ENCODE results near the gene MANSC1. TPM values are rescaled to one million over a fixed set of nuclear protein-coding genes. Genes with fewer than 3 reads are reported as not detected.

The MANSC1 gene
- total RNA-seq, 1 donor from 2014 or later = 2.9 TPM

DNA sequence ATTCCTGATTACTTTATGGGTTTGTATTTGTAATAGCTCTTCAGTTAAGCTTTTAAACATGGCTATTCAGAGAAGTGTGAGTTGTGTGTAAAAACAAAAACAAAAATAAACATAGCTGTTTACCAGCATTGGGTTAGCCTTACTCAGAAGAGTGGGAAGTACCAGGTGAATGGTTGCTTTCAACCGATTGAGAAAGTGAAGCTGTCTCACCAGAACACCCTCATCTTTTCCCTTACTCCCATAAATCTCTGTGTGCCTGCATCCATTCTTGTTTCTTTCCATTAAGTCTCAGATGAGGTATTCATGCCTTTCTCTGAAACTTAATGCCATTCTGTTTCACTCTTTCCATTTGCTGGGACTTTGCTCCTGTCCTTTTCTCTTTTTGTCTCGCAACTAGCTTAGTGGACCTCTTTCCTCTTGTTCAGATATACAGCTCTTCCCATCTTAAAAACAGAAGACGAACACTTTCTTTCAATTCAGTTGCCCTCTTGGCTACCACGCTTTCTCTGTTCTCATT lies 17.5 kb upstream of the MANSC1 start:
- Histone ChIP-seq H3K9me3 (ENCODE audit: insufficient read depth, low read depth, low read length) (no peaks in the 10 kb centered on the region), H3K4me3 (ENCODE audit: insufficient read depth, low read depth, low read length) (no peak overlapping the region), H3K27me3 (ENCODE audit: insufficient read depth, low read length) (no peaks in the 10 kb centered on the region), H3K4me2 (ENCODE audit: low read length) (no peak overlapping the region), H3K79me2 (ENCODE audit: insufficient read depth, low read length) (no peaks in the 10 kb centered on the region), H3K9ac (ENCODE audit: low read length) (no peak overlapping the region), H3K4me1 (ENCODE audit: insufficient read depth, low read length) (no peaks in the 10 kb centered on the region), H4K20me1 (ENCODE audit: insufficient read depth, low read length) (no peaks in the 10 kb centered on the region), H2AFZ (ENCODE audit: low read depth, low read length) (no peak overlapping the region), H3K36me3 (ENCODE audit: insufficient read depth, low read length) (peaks cover 2% of the 10 kb centered on the region), H3K27ac (ENCODE audit: low read depth, low read length) (no peak overlapping the region)
- FAIRE-seq = no peak
- no peak overlapping the region for H3K27ac Mint-ChIP-seq (ENCODE audit: unreplicated experiment)
- H3K27me3 Mint-ChIP-seq (ENCODE audit: low read depth, unreplicated experiment) = no peaks in the 10 kb centered on the region
- peaks cover 2% of the 10 kb centered on the region for H3K36me3 Mint-ChIP-seq (ENCODE audit: low read depth, unreplicated experiment)
- no peak overlapping the region for H3K4me3 Mint-ChIP-seq (ENCODE audit: unreplicated experiment)
- H3K9me3 Mint-ChIP-seq (ENCODE audit: unreplicated experiment) = peaks cover 2% of the 10 kb centered on the region
- no peak for TF ChIP-seq EZH2 (IDR thresholded peaks at IDR 0.05; ENCODE audit: insufficient read depth, low read length)
- TF ChIP-seq, protein P1, sequence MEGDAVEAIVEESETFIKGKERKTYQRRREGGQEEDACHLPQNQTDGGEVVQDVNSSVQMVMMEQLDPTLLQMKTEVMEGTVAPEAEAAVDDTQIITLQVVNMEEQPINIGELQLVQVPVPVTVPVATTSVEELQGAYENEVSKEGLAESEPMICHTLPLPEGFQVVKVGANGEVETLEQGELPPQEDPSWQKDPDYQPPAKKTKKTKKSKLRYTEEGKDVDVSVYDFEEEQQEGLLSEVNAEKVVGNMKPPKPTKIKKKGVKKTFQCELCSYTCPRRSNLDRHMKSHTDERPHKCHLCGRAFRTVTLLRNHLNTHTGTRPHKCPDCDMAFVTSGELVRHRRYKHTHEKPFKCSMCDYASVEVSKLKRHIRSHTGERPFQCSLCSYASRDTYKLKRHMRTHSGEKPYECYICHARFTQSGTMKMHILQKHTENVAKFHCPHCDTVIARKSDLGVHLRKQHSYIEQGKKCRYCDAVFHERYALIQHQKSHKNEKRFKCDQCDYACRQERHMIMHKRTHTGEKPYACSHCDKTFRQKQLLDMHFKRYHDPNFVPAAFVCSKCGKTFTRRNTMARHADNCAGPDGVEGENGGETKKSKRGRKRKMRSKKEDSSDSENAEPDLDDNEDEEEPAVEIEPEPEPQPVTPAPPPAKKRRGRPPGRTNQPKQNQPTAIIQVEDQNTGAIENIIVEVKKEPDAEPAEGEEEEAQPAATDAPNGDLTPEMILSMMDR (IDR thresholded peaks at IDR 0.05; ENCODE audit: insufficient read depth, low read depth, low read length) = no peak
- DNase-seq (ENCODE audit: low read depth) = no peak
- H3K4me1 Mint-ChIP-seq (ENCODE audit: low read depth, unreplicated experiment) = no peaks in the 10 kb centered on the region

DNA sequence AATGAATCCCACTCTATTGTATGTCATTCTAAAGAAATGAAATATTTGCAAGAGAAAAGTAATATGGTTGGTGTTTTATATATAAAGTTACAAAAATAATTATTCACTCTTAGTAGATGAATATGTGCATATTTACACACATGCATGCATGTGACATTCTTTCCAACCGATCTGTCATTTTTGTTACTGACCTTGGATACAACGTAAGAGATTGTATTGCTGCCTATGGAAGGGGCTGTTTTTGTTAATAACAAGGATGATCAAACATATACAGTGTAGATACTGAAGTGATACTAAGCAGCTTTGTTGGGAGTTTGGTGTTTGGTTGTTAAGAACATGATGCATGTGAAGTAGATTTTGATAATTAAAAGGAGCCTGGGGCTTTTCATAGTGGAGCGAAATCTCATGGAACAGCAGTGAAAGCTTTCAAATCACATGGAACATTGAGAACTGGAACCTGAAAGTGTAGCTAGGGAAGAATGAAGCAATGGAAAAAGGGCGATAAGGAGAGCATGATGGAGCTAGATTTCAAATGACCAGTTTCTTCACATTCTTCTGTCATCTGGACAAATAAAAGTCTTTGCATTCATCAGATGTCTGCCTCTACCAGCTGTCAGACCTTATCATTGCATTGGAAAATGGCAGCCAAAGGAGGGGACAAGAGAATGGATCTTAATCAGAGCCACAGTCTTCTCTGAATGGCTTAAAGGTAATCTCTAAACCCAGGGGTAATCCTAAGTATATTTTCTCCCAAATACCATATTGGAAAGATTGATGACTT lies 16.8 kb upstream of the MANSC1 start:
- no peak overlapping the region for H3K9ac ChIP-seq (ENCODE audit: low read length)
- H3K4me1 ChIP-seq (ENCODE audit: insufficient read depth, low read length) = no peaks in the 10 kb centered on the region
- no peaks in the 10 kb centered on the region for H3K4me1 Mint-ChIP-seq (ENCODE audit: low read depth, unreplicated experiment)
- H3K4me3 ChIP-seq (ENCODE audit: insufficient read depth, low read depth, low read length) = no peak overlapping the region
- H3K36me3 ChIP-seq (ENCODE audit: insufficient read depth, low read length) = peaks cover 2% of the 10 kb centered on the region
- TF ChIP-seq, protein P1 (IDR thresholded peaks at IDR 0.05; ENCODE audit: insufficient read depth, low read depth, low read length) = no peak
- TF ChIP-seq EZH2 (IDR thresholded peaks at IDR 0.05; ENCODE audit: insufficient read depth, low read length) = no peak
- no peaks in the 10 kb centered on the region for H3K27me3 Mint-ChIP-seq (ENCODE audit: low read depth, unreplicated experiment)
- H3K9me3 Mint-ChIP-seq (ENCODE audit: unreplicated experiment) = peaks cover 2% of the 10 kb centered on the region
- FAIRE-seq = no peak
- H3K27me3 ChIP-seq (ENCODE audit: insufficient read depth, low read length) = no peaks in the 10 kb centered on the region
- H4K20me1 ChIP-seq (ENCODE audit: insufficient read depth, low read length) = no peaks in the 10 kb centered on the region
- H3K4me3 Mint-ChIP-seq (ENCODE audit: unreplicated experiment) = no peak overlapping the region
- H3K27ac ChIP-seq (ENCODE audit: low read depth, low read length) = no peak overlapping the region
- no peaks in the 10 kb centered on the region for H3K79me2 ChIP-seq (ENCODE audit: insufficient read depth, low read length)
- no peaks in the 10 kb centered on the region for H3K9me3 ChIP-seq (ENCODE audit: insufficient read depth, low read depth, low read length)
- no peak for DNase-seq (ENCODE audit: low read depth)
- H2AFZ ChIP-seq (ENCODE audit: low read depth, low read length) = no peak overlapping the region
- H3K4me2 ChIP-seq (ENCODE audit: low read length) = no peak overlapping the region
- H3K27ac Mint-ChIP-seq (ENCODE audit: unreplicated experiment) = no peak overlapping the region
- peaks cover 2% of the 10 kb centered on the region for H3K36me3 Mint-ChIP-seq (ENCODE audit: low read depth, unreplicated experiment)

DNA sequence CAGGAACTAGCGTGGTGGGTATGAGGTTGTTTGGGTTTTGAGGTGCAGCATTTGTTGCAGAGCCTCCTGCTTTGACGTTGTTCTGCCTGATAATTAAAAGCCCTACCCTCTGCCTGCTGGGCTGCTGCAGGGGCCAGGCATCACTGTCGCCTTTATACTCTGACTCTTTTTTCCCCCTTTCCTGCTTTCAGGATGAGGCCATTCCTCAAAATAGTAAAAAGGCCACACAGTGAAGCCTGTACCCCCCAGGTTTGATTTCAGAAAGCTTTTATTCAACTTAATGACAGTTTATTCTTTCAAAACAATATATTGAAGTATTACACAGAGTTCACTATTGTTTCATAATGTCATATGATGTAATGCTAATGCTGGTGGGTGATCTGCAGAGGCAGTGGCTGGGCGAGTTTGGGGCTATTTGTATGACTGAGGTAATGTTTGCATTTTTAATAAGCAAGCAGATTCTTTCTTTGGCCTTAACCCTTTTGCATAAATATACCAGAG lies 15.9 kb upstream of the MANSC1 start:
- H4K20me1 ChIP-seq (ENCODE audit: insufficient read depth, low read length) = no peaks in the 10 kb centered on the region
- peaks cover 2% of the 10 kb centered on the region for H3K36me3 ChIP-seq (ENCODE audit: insufficient read depth, low read length)
- no peak overlapping the region for H3K4me2 ChIP-seq (ENCODE audit: low read length)
- no peak overlapping the region for H2AFZ ChIP-seq (ENCODE audit: low read depth, low read length)
- no peaks in the 10 kb centered on the region for H3K79me2 ChIP-seq (ENCODE audit: insufficient read depth, low read length)
- H3K27ac Mint-ChIP-seq (ENCODE audit: unreplicated experiment) = no peak overlapping the region
- TF ChIP-seq EZH2 (IDR thresholded peaks at IDR 0.05; ENCODE audit: insufficient read depth, low read length) = no peak
- TF ChIP-seq, protein P1 (IDR thresholded peaks at IDR 0.05; ENCODE audit: insufficient read depth, low read depth, low read length) = no peak
- DNase-seq (ENCODE audit: low read depth) = no peak
- H3K27ac ChIP-seq (ENCODE audit: low read depth, low read length) = no peak overlapping the region
- H3K27me3 Mint-ChIP-seq (ENCODE audit: low read depth, unreplicated experiment) = no peaks in the 10 kb centered on the region
- H3K4me3 ChIP-seq (ENCODE audit: insufficient read depth, low read depth, low read length) = no peak overlapping the region
- H3K4me1 ChIP-seq (ENCODE audit: insufficient read depth, low read length) = no peaks in the 10 kb centered on the region
- H3K9me3 Mint-ChIP-seq (ENCODE audit: unreplicated experiment) = peaks cover 2% of the 10 kb centered on the region
- no peak overlapping the region for H3K4me3 Mint-ChIP-seq (ENCODE audit: unreplicated experiment)
- H3K36me3 Mint-ChIP-seq (ENCODE audit: low read depth, unreplicated experiment) = peaks cover 2% of the 10 kb centered on the region
- H3K4me1 Mint-ChIP-seq (ENCODE audit: low read depth, unreplicated experiment) = no peaks in the 10 kb centered on the region
- H3K9me3 ChIP-seq (ENCODE audit: insufficient read depth, low read depth, low read length) = no peaks in the 10 kb centered on the region
- H3K27me3 ChIP-seq (ENCODE audit: insufficient read depth, low read length) = no peaks in the 10 kb centered on the region
- no peak overlapping the region for H3K9ac ChIP-seq (ENCODE audit: low read length)
- FAIRE-seq = no peak

Measured in astrocyte (in vitro differentiated cells and primary cell).